Gastroesophageal sphincter (tissue), 4 donors: Measurements from ENCODE around the gene HIPK4. TPM values are rescaled to one million over a fixed set of nuclear protein-coding genes. Genes with fewer than 3 reads are reported as not detected.

Experiments
- ATAC-seq: fragments of 150-250 bp; one replicate; pipeline ENCODE4 v1.9.1; 2016; ENCODE audit warnings: mild to moderate bottlenecking, moderate library complexity
- H3K27ac ChIP-seq, 4 donors: fragments of 200-600 bp; sonication (generic) in 3 of 4; 1 replicate in 3 of 4; 2 replicates in 1 of 4; pipeline ENCODE4 v1.5.1; 2016 to 2019
- H3K27me3 ChIP-seq: fragments of 200-600 bp; sonication (generic); one replicate; pipeline ENCODE4 v1.5.1; 2019
- H3K36me3 ChIP-seq, 2 donors: fragments of 200-600 bp; sonication (generic); one replicate each; pipeline ENCODE4 v1.5.1; 2019; ENCODE audit warnings: control low read depth in 1 of 2
- H3K4me1 ChIP-seq, 3 donors: fragments of 200-600 bp; sonication (generic); 1 replicate in 2 of 3; 2 replicates in 1 of 3; pipeline ENCODE4 v1.5.1; 2016 to 2019; ENCODE audit warnings: control low read depth in 2 of 3
- H3K4me3 ChIP-seq, 2 donors: fragments of 200-600 bp; sonication (generic); one replicate each; pipeline ENCODE4 v1.5.1; 2019; ENCODE audit warnings: mild to moderate bottlenecking in 1 of 2, moderate library complexity in 1 of 2
- H3K9me3 ChIP-seq, 3 donors: fragments of 200-600 bp; sonication (generic); one replicate each; pipeline ENCODE4 v1.5.1; 2017 to 2019; ENCODE audit warnings: control low read depth in 2 of 3
- CTCF ChIP-seq, 4 experiments: fragments of 200-600 bp in 2 of 4; fragments of 450-650 bp in 2 of 4; sonication (generic) in 1 of 4; IDR thresholded peaks; one replicate each; pipeline ENCODE4 v1.5.1; 2017 to 2019; ENCODE audit warnings: antibody characterized with exemption in 4 of 4, mild to moderate bottlenecking in 2 of 4, moderate library complexity in 2 of 4
- EP300 ChIP-seq: sonication (generic); formaldehyde crosslinking; IDR thresholded peaks from one replicate; pipeline ENCODE4 v1.6.1; 2017; ENCODE audit warnings: antibody characterized with exemption, mild to moderate bottlenecking
- POLR2A ChIP-seq, 2 donors: fragments of 450-650 bp; IDR thresholded peaks; one replicate each; pipeline ENCODE4 v1.6.1; 2017; ENCODE audit warnings: antibody characterized with exemption in 2 of 2, mild to moderate bottlenecking in 2 of 2, moderate library complexity in 1 of 2
- POLR2AphosphoS5 ChIP-seq: sonication (generic); formaldehyde crosslinking; IDR thresholded peaks from one replicate; pipeline ENCODE4 v1.6.1; 2017; ENCODE audit warnings: antibody characterized with exemption
- WGBS, 2 donors: methylation state at CpG; one replicate each; pipeline ENCODE4 v1.1.5; 2018; ENCODE audit warnings: low coverage in 1 of 2; 5-methylcytosine and 5-hydroxymethylcytosine counted together
- total RNA-seq, 4 donors: library from RNA; depleted of rRNA; stranded (reverse); fragments of >200 nt; gene quantifications; one replicate each; pipeline ENCODE4 v1.1.0, GENCODE V29; 2016

HIPK4 gene
- total RNA-seq, 4 donors from 2014 or later, result 0.19 to 1.1 TPM; not detected in 2

- no CpG with 5 or more reads among the region's 75 CpGs for WGBS, 2 donors
- Histone ChIP-seq H3K9me3 (no peaks in the 10 kb centered on the region), H3K4me1 (peaks cover 0 to 47% (median 29%) of the 10 kb centered on the region in 3 donors), H3K36me3 (peaks cover 0 to 16% of the 10 kb centered on the region in 2 donors), H3K27me3 (no peaks in the 10 kb centered on the region), H3K4me3 (peak within 1 kb of the TSS; percentile 71 to 81), H3K27ac (peak within 1 kb of the TSS; percentile 94 to 100 (median 98))
- TF ChIP-seq EP300 (no peak), POLR2A (IDR thresholded peaks at IDR 0.05) (peak; percentile 96 to 97), POLR2AphosphoS5 (peak; percentile 99), CTCF (IDR thresholded peaks at IDR 0.05) (peak in 3 of 4 experiments; percentile 79 to 94 (median 80))
- ATAC-seq, result peak; percentile 92
Observed at GRCh38 chr19:40425450-40426287, 35.7 kb upstream of the HIPK4 start, which contains the start of gene SERTAD1. Gene SERTAD1, minus strand, starts transcription at chr19:40425992. Its CDS starts 2,446 bp downstream, at chr19:40423546.

GRCh38 chr19:40424637-40425449, 34.9 kb upstream of the HIPK4 start:
- Histone ChIP-seq H3K27ac (peak overlapping the region; percentile 94 to 100 (median 98)), H3K4me3 (peak overlapping the region; percentile 71 to 81), H3K36me3 (peaks cover 0 to 16% of the 10 kb centered on the region in 2 donors), H3K9me3 (no peaks in the 10 kb centered on the region), H3K4me1 (peaks cover 0 to 55% (median 29%) of the 10 kb centered on the region in 3 donors), H3K27me3 (no peaks in the 10 kb centered on the region)
- no peak for TF ChIP-seq POLR2AphosphoS5
- TF ChIP-seq POLR2A (IDR thresholded peaks at IDR 0.05), result no peak
- no peak for TF ChIP-seq EP300
- no peak for TF ChIP-seq CTCF (IDR thresholded peaks at IDR 0.05)
- no peak for ATAC-seq
- 0 to 1% methylated on average over 14 to 16 of the region's 28 CpGs for WGBS, 2 donors

- no peaks in the 10 kb centered on the region for H3K27me3 ChIP-seq
- peak overlapping the region in 2 of 4 donors; percentile 98 to 100 for H3K27ac ChIP-seq
- no peaks in the 10 kb centered on the region for H3K9me3 ChIP-seq
- peaks cover 0 to 16% of the 10 kb centered on the region in 2 donors for H3K36me3 ChIP-seq
- TF ChIP-seq POLR2A (IDR thresholded peaks at IDR 0.05) (no peak), POLR2AphosphoS5 (no peak), EP300 (no peak), CTCF (IDR thresholded peaks at IDR 0.05) (no peak)
- 83 to 96% methylated on average over 3 to 6 of the region's 6 CpGs for WGBS, 2 donors
- ATAC-seq, result no peak
- peaks cover 0 to 57% (median 29%) of the 10 kb centered on the region in 3 donors for H3K4me1 ChIP-seq
- peak overlapping the region in 1 of 2 donors; percentile 81 for H3K4me3 ChIP-seq
Observed at GRCh38 chr19:40423938-40424337, 34.0 kb upstream of the HIPK4 start.

GRCh38 chr19:40422748-40423566, 33.0 kb upstream of the HIPK4 start:
- Histone ChIP-seq H3K4me1 (peaks cover 0 to 57% (median 29%) of the 10 kb centered on the region in 3 donors), H3K4me3 (no peak overlapping the region), H3K36me3 (peaks cover 0 to 16% of the 10 kb centered on the region in 2 donors), H3K27me3 (no peaks in the 10 kb centered on the region), H3K27ac (peak overlapping the region in 3 of 4 donors; percentile 69 to 98 (median 92)), H3K9me3 (no peaks in the 10 kb centered on the region)
- WGBS, 2 donors, result 84 to 100% methylated on average over 3 to 12 of the region's 31 CpGs
- TF ChIP-seq POLR2A (IDR thresholded peaks at IDR 0.05), result no peak
- no peak for TF ChIP-seq EP300
- no peak for TF ChIP-seq POLR2AphosphoS5
- TF ChIP-seq CTCF (IDR thresholded peaks at IDR 0.05), result no peak
- no peak for ATAC-seq
